HG02938 (cell line): ENCODE measurements around the gene RARRES2.
"Not testable (repeated sequence)": the region's sequence is repeated elsewhere in the genome, so short reads cannot be mapped to it uniquely, and the experiment has no call there.

Experiments used
- ATAC-seq: cut with Tn5 transposase; IDR thresholded peaks from one replicate; pipeline ENCODE4 v1.9.1; 2021; ENCODE audit warnings: mild to moderate bottlenecking, moderate library complexity; ENCODE audit not compliant: unreplicated experiment

The RARRES2 gene

DNA sequence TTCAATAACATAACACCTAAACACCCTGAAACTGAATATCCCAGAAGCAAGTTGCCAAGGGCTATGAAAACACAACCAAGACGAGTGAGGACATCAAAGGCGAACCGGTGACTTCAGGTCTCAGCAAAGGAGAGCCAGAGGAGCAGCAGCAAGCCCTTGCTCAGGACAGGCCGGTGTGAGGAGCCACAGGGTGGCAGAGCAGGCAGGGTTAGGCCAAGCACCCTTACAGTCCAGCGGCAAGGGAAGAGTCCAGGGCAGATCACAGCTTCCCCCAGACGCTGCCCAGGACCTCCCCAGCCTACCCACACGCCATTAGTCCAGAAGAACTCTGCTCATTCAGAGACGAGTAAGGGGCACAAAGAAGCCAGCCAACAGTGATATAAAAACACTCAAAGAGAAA is 45.8 kb downstream of the RARRES2 start:
- not testable (repeated sequence) for ATAC-seq

DNA sequence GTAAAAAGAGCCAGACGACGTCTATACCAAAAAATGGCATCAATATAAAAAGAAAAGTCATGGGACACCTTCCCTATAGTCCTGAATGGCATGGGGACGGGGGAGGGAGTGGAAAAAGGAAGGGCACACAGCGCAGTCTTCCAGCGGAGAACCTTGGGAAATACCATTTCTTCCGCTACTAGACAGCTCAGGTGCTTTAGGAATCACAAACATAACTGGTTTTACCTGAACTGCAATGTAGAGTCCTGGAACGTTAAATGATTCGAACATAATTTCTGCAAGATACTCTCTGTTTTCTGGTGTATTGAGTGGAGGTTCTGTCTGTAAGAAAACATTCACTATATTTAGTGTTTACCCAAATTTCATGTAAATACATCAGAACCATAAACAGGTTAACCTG is 46.4 kb downstream of the RARRES2 start:
- not testable (repeated sequence) for ATAC-seq

GRCh38 chr7:150290317-150290716 is 51.1 kb downstream of the RARRES2 start:
- not testable (repeated sequence) for ATAC-seq

DNA sequence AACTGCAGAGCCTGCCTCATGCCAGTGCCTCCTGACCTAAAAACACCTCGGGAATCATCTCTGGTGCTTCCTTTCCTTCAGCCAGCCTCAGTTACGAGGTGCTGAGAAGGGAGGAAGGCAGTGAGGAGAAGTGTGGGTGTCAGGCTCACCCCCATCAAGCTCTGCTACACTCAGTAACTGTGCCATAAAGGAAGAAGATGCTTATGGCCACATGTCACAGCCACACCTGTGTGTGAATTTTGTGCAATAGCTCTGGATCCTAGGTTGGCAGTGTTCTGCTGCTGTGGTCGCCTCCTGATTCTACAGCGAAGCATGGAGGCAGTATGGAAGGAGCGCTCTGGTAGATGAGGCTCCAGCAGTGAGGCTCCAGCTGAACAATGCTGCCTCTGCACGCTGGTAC is 52.6 kb downstream of the RARRES2 start:
- ATAC-seq, result not testable (repeated sequence)
